ENCODE results near the gene LINGO1. TPM values are rescaled to one million over a fixed set of nuclear protein-coding genes. Genes with fewer than 3 reads are reported as not detected.

The LINGO1 gene
- total RNA-seq, 1 donor from 2014 or later = 41.3 TPM

DNA sequence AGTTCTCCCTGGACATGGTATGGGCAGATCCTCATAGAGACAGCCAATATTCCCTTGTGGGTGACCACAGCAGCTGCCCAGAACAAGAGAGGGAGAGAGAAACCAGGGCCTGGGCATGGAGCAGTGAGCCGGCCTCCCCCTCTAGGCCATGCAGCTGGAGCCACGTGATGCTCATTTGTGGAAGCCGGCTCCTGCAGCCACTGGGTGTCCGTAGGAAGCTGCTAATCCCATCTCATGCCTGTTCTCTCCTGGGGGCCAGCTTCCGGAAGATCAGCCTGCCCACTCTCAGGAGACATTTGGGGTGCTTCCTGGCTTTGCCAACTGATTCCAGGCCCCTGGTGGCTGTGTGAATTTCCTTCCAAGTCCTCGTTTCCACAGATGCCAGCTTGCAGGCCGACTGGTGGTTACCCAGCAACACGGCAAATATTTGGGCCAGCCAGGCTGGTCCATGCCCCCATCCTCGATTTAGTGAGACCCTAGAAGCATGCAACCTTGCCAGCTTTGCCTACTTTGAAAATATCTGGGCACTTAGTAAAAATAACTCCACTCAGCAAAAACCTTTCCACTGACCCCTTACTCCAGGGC lies 55.3 kb downstream of the LINGO1 start:
- TF ChIP-seq CTCF (IDR thresholded peaks at IDR 0.05; ENCODE audit: unreplicated experiment) = no peak
- H3K9me3 Mint-ChIP-seq (ENCODE audit: low read depth) = no peaks in the 10 kb centered on the region

DNA sequence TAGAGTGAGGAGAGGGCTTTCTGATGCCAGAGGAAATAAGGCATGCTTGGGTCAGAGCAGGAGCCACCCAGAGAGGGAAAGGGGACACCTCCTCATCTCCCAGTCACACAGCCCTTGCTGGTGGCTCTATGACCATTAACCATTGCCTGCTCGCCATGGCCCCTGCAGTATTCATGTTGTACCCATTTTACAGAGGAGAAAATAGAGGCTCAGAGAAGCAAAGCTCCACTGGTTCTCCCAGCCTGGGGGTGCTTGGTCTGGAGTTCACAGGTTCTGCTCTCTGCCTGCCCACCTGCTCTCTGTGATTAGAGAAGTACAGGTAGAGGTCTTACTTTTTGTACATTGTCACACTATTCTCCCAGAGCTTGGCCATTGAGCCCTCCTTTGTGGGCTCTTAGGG lies 56.2 kb downstream of the LINGO1 start:
- Mint-ChIP-seq H3K27ac (no peak overlapping the region), H3K4me3 (ENCODE audit: low read depth) (no peak overlapping the region), H3K4me1 (ENCODE audit: low read depth) (no peaks in the 10 kb centered on the region), H3K36me3 (ENCODE audit: insufficient read depth) (no peaks in the 10 kb centered on the region), H3K27me3 (peaks cover 7% of the 10 kb centered on the region), H3K9me3 (ENCODE audit: low read depth) (no peaks in the 10 kb centered on the region)
- DNase-seq (ENCODE audit: low spot score, unreplicated experiment) = no peak
- no peak for TF ChIP-seq CTCF (IDR thresholded peaks at IDR 0.05; ENCODE audit: unreplicated experiment)

More for the DNA sequence above, 55.3 kb downstream of the LINGO1 start:
- no peaks in the 10 kb centered on the region for H3K4me1 Mint-ChIP-seq (ENCODE audit: low read depth)
- DNase-seq (ENCODE audit: low spot score, unreplicated experiment) = no peak
- peaks cover 7% of the 10 kb centered on the region for H3K27me3 Mint-ChIP-seq
- no peak overlapping the region for H3K4me3 Mint-ChIP-seq (ENCODE audit: low read depth)
- no peaks in the 10 kb centered on the region for H3K36me3 Mint-ChIP-seq (ENCODE audit: insufficient read depth)
- no peak overlapping the region for H3K27ac Mint-ChIP-seq

GRCh38 chr15:77575203-77575934 lies 57.3 kb downstream of the LINGO1 start:
- H3K36me3 Mint-ChIP-seq (ENCODE audit: insufficient read depth) = no peaks in the 10 kb centered on the region
- H3K4me3 Mint-ChIP-seq (ENCODE audit: low read depth) = no peak overlapping the region
- H3K9me3 Mint-ChIP-seq (ENCODE audit: low read depth) = no peaks in the 10 kb centered on the region
- H3K27ac Mint-ChIP-seq = no peak overlapping the region
- DNase-seq (ENCODE audit: low spot score, unreplicated experiment) = no peak
- no peak for TF ChIP-seq CTCF (IDR thresholded peaks at IDR 0.05; ENCODE audit: unreplicated experiment)
- H3K27me3 Mint-ChIP-seq = peaks cover 3% of the 10 kb centered on the region
- H3K4me1 Mint-ChIP-seq (ENCODE audit: low read depth) = no peaks in the 10 kb centered on the region

DNA sequence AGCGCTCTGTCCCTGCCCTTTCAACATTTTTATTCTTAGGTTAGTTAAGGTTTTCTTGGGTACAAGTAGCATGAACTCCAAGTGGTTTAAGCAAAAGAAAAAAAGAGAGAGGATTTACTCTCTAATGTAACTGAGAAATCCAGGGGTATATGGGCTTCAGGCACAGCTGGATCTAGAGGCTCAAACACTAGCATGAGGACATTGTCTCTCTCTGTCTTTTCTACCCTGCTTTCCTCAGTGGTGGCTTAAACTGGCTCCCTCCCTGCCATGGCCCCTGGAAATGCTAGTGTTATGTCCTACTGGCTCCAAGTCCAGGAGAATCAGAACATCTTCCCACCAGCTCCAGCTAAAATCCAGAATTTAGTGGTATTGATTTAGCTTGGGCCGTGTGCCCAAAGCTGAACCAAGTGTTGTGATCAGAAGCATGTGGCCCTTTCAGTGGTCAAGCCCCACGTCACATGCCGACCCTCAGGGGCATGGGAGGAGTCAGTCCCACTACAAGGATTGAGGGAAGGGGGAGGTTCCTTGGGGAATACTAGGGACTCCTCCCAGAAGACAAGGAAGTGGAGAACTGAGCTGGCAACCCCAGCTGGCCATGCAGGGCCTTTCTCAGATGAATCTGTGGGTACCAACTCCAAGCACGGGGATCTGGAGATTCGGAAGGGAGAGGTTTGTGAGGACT lies 58.0 kb downstream of the LINGO1 start:
- Mint-ChIP-seq H3K4me1 (ENCODE audit: low read depth) (peaks cover 6% of the 10 kb centered on the region), H3K27ac (peak overlapping the region; percentile 13), H3K9me3 (ENCODE audit: low read depth) (no peaks in the 10 kb centered on the region), H3K4me3 (ENCODE audit: low read depth) (no peak overlapping the region), H3K27me3 (peaks cover 3% of the 10 kb centered on the region), H3K36me3 (ENCODE audit: insufficient read depth) (no peaks in the 10 kb centered on the region)
- no peak for DNase-seq (ENCODE audit: low spot score, unreplicated experiment)
- no peak for TF ChIP-seq CTCF (IDR thresholded peaks at IDR 0.05; ENCODE audit: unreplicated experiment)

- no peak overlapping the region for H3K27ac Mint-ChIP-seq
- DNase-seq (ENCODE audit: low spot score, unreplicated experiment) = no peak
- TF ChIP-seq CTCF (IDR thresholded peaks at IDR 0.05; ENCODE audit: unreplicated experiment) = no peak
Measured at GRCh38 chr15:77573802-77574201, 58.9 kb downstream of the LINGO1 start.

More at GRCh38 chr15:77573802-77574201, 58.9 kb downstream of the LINGO1 start:
- peaks cover 15% of the 10 kb centered on the region for H3K4me1 Mint-ChIP-seq (ENCODE audit: low read depth)
- no peaks in the 10 kb centered on the region for H3K9me3 Mint-ChIP-seq (ENCODE audit: low read depth)
- no peaks in the 10 kb centered on the region for H3K36me3 Mint-ChIP-seq (ENCODE audit: insufficient read depth)
- H3K27me3 Mint-ChIP-seq = peaks cover 3% of the 10 kb centered on the region
- H3K4me3 Mint-ChIP-seq (ENCODE audit: low read depth) = no peak overlapping the region

Measured in progenitor cell of endocrine pancreas (in vitro differentiated cells).